HCT116 (cell line): Measurements from ENCODE around the gene ALDH1L2. TPM values are rescaled to one million over a fixed set of nuclear protein-coding genes. Genes with fewer than 3 reads are reported as not detected.

Source experiments
- ATAC-seq: fragments of 200-7000 bp; cut with Tn5 transposase; 2 replicates; pipeline ENCODE4 v1.9.1; 2020; ENCODE audit warnings: mild to moderate bottlenecking, moderate library complexity
- BruUV-seq: library from RNA; stranded (reverse); fragments of 400-500 nt; replicated peaks from 2 replicates; lab custom pipeline; 2021; lab: Mats Ljungman, UMichigan
- CTCF ChIA-PET: fragments of 300-600 bp; sonication (Branson Sonifier 250); formaldehyde crosslinking; loops from one replicate; lab custom pipeline; 2021; ENCODE audit warnings: antibody characterized with exemption; lab: Charles Lee
- POLR2A ChIA-PET: fragments of 300-600, 350-600 bp; sonication (Branson Sonifier 250); formaldehyde crosslinking; loops from one replicate; lab custom pipeline; 2021; ENCODE audit warnings: antibody characterized with exemption; lab: Charles Lee
- RAD21 ChIA-PET, 2 experiments: fragments of 300-600 bp; sonication (Branson Sonifier 250); formaldehyde crosslinking; loops; one replicate each; lab custom pipeline; 2023; ENCODE audit warnings: low total read pairs in 2 of 2; ENCODE audit not compliant: uncharacterized antibody in 2 of 2, unreplicated experiment in 2 of 2, low non-redundant PET in 1 of 2; lab: Charles Lee
- DNase-seq: peaks from one replicate; pipeline ENCODE4 v3.0.0-alpha.2; 2010; ENCODE audit warnings: low read depth, low spot score
- H2AFZ ChIP-seq: fragments of 200-600 bp; shearing (Covaris generic), sonication (generic); 2 replicates; pipeline ENCODE4 v1.6.1; 2017; ENCODE audit warnings: low read depth, mixed run types, mixed read lengths, antibody characterized with exemption, low read length; ENCODE audit not compliant: poor library complexity, severe bottlenecking
- H3K27ac ChIP-seq: 2 replicates; pipeline ENCODE4 v1.5.1; 2012; ENCODE audit warnings: low read depth, low read length
- H3K27me3 ChIP-seq: fragments of 200-600 bp; sonication (generic); 2 replicates; pipeline ENCODE4 v1.6.1; 2016; ENCODE audit warnings: mixed run types, low read length, mixed read lengths; ENCODE audit not compliant: insufficient read depth
- H3K36me3 ChIP-seq, 2 experiments: fragments of 200-500 bp in 1 of 2; fragments of 200-600 bp in 1 of 2; sonication (Bioruptor generic) in 1 of 2; sonication (generic) in 1 of 2; 2 replicates each; pipeline versions ENCODE4 v1.5.1 to v1.6.1; 2014 to 2016; ENCODE audit warnings: low read length in 2 of 2, inconsistent platforms in 1 of 2, mixed read lengths in 1 of 2, mixed run types in 1 of 2; ENCODE audit not compliant: insufficient read depth in 2 of 2, control insufficient read depth in 1 of 2
- H3K4me1 ChIP-seq, 2 experiments: fragments of 200-600 bp in 1 of 2; sonication (generic) in 1 of 2; 2 replicates each; pipeline versions ENCODE4 v1.5.1 to v1.6.1; 2012 to 2017; ENCODE audit warnings: low read length in 2 of 2, inconsistent platforms in 1 of 2, mild to moderate bottlenecking in 1 of 2, mixed read lengths in 1 of 2, mixed run types in 1 of 2, moderate library complexity in 1 of 2; ENCODE audit not compliant: insufficient read depth in 2 of 2, control insufficient read depth in 1 of 2
- H3K4me2 ChIP-seq: fragments of 200-600 bp; sonication (generic); 2 replicates; pipeline ENCODE4 v1.6.1; 2017; ENCODE audit warnings: mixed run types, low read length, mixed read lengths
- H3K4me3 ChIP-seq, 2 experiments: fragments of 200-600 bp in 1 of 2; sonication (generic) in 1 of 2; replicated peaks in 1 of 2; 2 replicates each; pipeline ENCODE4 v1.5.1; 2011 to 2016; ENCODE audit warnings: low read length in 2 of 2, control low read depth in 1 of 2, low read depth in 1 of 2, mild to moderate bottlenecking in 1 of 2, mixed read lengths in 1 of 2, mixed run types in 1 of 2
- H3K79me2 ChIP-seq: fragments of 200-600 bp; sonication (generic); 2 replicates; pipeline ENCODE4 v1.6.1; 2017; ENCODE audit warnings: mild to moderate bottlenecking, mixed run types, low read length, moderate library complexity, mixed read lengths; ENCODE audit not compliant: insufficient read depth
- H3K9ac ChIP-seq: fragments of 200-600 bp; sonication (generic); 2 replicates; pipeline ENCODE4 v1.6.1; 2016; ENCODE audit warnings: low read length, mixed read lengths
- H3K9me2 ChIP-seq: fragments of 200-600 bp; sonication (generic), shearing (Covaris generic); 2 replicates; pipeline ENCODE4 v1.6.1; 2017; ENCODE audit warnings: mixed run types, mild to moderate bottlenecking, moderate library complexity; ENCODE audit not compliant: insufficient read depth
- H3K9me3 ChIP-seq, 2 experiments: fragments of 200-500 bp in 1 of 2; fragments of 200-600 bp in 1 of 2; sonication (Bioruptor generic) in 1 of 2; sonication (generic) in 1 of 2; 2 replicates each; pipeline ENCODE4 v1.6.1; 2014 to 2017; ENCODE audit warnings: low read length in 2 of 2, mixed read lengths in 2 of 2, inconsistent platforms in 1 of 2, low read depth in 1 of 2, mild to moderate bottlenecking in 1 of 2, mixed run types in 1 of 2, moderate library complexity in 1 of 2; ENCODE audit not compliant: control insufficient read depth in 1 of 2, insufficient read depth in 1 of 2
- H4K20me1 ChIP-seq: fragments of 200-600 bp; sonication (generic), shearing (Covaris generic); 2 replicates; pipeline ENCODE4 v1.6.1; 2017; ENCODE audit warnings: mixed run types, mild to moderate bottlenecking, moderate library complexity; ENCODE audit not compliant: insufficient read depth
- ATF3 ChIP-seq: IDR thresholded peaks from 2 replicates; pipeline ENCODE4 v1.6.1; 2012
- CBX3 ChIP-seq: IDR thresholded peaks from 2 replicates; pipeline ENCODE4 v1.6.1; 2012; ENCODE audit warnings: low read depth
- CEBPB ChIP-seq: IDR thresholded peaks from 2 replicates; pipeline ENCODE4 v1.6.1; 2012; ENCODE audit warnings: low read depth
- CTCF ChIP-seq, 3 experiments: fragments of 200-600 bp in 1 of 3; sonication (generic) in 1 of 3; IDR thresholded peaks in 2 of 3; conservative IDR thresholded peaks in 1 of 3; 2 replicates each; pipeline ENCODE4 v1.5.1; 2012 to 2017; ENCODE audit warnings: low read depth in 2 of 3, low read length in 2 of 3, antibody characterized with exemption in 1 of 3, borderline replicate concordance in 1 of 3, control low read depth in 1 of 3, mild to moderate bottlenecking in 1 of 3, mixed read lengths in 1 of 3, mixed run types in 1 of 3, moderate library complexity in 1 of 3; ENCODE audit not compliant: insufficient read depth in 1 of 3
- EGR1 ChIP-seq: IDR thresholded peaks from 2 replicates; pipeline ENCODE4 v1.6.1; 2012; ENCODE audit warnings: low read depth
- EZH2 ChIP-seq: fragments of 200-600 bp; sonication (generic); IDR thresholded peaks from 2 replicates; pipeline ENCODE4 v1.6.1; 2017; ENCODE audit warnings: antibody characterized with exemption, mixed run types
- EZH2phosphoT487 ChIP-seq: fragments of 200-600 bp; IDR thresholded peaks from 2 replicates; pipeline ENCODE4 v1.6.1; 2018; ENCODE audit warnings: antibody characterized with exemption, borderline replicate concordance
- JUND ChIP-seq: IDR thresholded peaks from 2 replicates; pipeline ENCODE4 v1.6.1; 2012
- MAX ChIP-seq: IDR thresholded peaks from 2 replicates; pipeline ENCODE4 v1.6.1; 2012
- POLR2A ChIP-seq: IDR thresholded peaks from 2 replicates; pipeline ENCODE4 v1.7.0; 2011; ENCODE audit warnings: borderline replicate concordance; ENCODE audit not compliant: insufficient read depth, insufficient read length; ENCODE audit errors: extremely low read depth
- POLR2AphosphoS5 ChIP-seq: IDR thresholded peaks from 2 replicates; pipeline ENCODE4 v1.6.1; 2011; ENCODE audit warnings: mild to moderate bottlenecking, low read depth, low read length, moderate library complexity
- RAD21 ChIP-seq: IDR thresholded peaks from 2 replicates; pipeline ENCODE4 v1.6.1; 2012; ENCODE audit warnings: low read depth, mild to moderate bottlenecking
- SP1 ChIP-seq: IDR thresholded peaks from 2 replicates; pipeline ENCODE4 v1.6.1; 2012; ENCODE audit warnings: low read depth
- TCF7L2 ChIP-seq: IDR thresholded peaks from 2 replicates; pipeline ENCODE4 v1.7.0; 2011; ENCODE audit warnings: borderline replicate concordance, inconsistent platforms; ENCODE audit not compliant: insufficient read depth, insufficient read length; ENCODE audit errors: extremely low read depth
- YY1 ChIP-seq: IDR thresholded peaks from 2 replicates; pipeline ENCODE4 v1.6.1; 2011; ENCODE audit warnings: low read length, low read depth, moderate library complexity, mild to moderate bottlenecking; ENCODE audit not compliant: insufficient replicate concordance; ENCODE audit errors: extremely low read depth
- ZFX ChIP-seq: fragments of 450-650 bp; IDR thresholded peaks from 2 replicates; pipeline ENCODE4 v1.6.1; 2017
- intact Hi-C: fragments of 100-400 bp; cut with micrococcal nuclease; formaldehyde crosslinking; loops from 2 replicates; pipeline ENCODE4 v1.10.0; 2022
- total RNA-seq: library from RNA; stranded (reverse); gene quantifications from one replicate; pipeline ENCODE4 v1.2.1, GENCODE V29; 2021; ENCODE audit not compliant: unreplicated experiment

Gene ALDH1L2
- total RNA-seq, 1 experiment from 2014 or later = 1.5 TPM

- Histone ChIP-seq H3K4me2 (no peak overlapping the region), H3K9me2 (no peaks in the 10 kb centered on the region), H3K9me3 (no peaks in the 10 kb centered on the region), H3K79me2 (no peaks in the 10 kb centered on the region), H3K36me3 (no peaks in the 10 kb centered on the region), H2AFZ (no peak overlapping the region), H4K20me1 (no peaks in the 10 kb centered on the region), H3K4me1 (peaks cover 12 to 20% of the 10 kb centered on the region in 2 experiments), H3K4me3 (no peak overlapping the region)
- ChIA-PET RAD21 (no interaction called here), POLR2A (no interaction called here), CTCF (no interaction called here)
- no TSS peak for BruUV-seq
- intact Hi-C loops = no loop called here
- TF ChIP-seq POLR2A (no peak), SP1 (no peak), CEBPB (no peak), EZH2phosphoT487 (no peak), CTCF (IDR thresholded peaks at IDR 0.05 in 2 of 3, conservative IDR thresholded peaks at IDR 0.05 in 1 of 3; ENCODE audit: borderline replicate concordance in 1 of 3, insufficient read depth in 1 of 3, low read depth in 2 of 3, low read length in 2 of 3) (no peak), MAX (no peak), RAD21 (no peak), TCF7L2 (no peak), ATF3 (no peak), CBX3 (no peak), POLR2AphosphoS5 (no peak), EGR1 (no peak), EZH2 (no peak), JUND (no peak), ZFX (no peak), YY1 (no peak)
- TF ChIP-seq, all 23 proteins: peak for 0
- no peak overlapping the region for H3K27ac ChIP-seq
- H3K9ac ChIP-seq = no peak overlapping the region
- ATAC-seq (no peak), DNase-seq (no peak)
- H3K27me3 ChIP-seq = no peaks in the 10 kb centered on the region
Observed at GRCh38 chr12:105041186-105041585, 43.1 kb downstream of the ALDH1L2 start.
